Measurements from ENCODE around the gene CENPS. TPM values are rescaled to one million over a fixed set of nuclear protein-coding genes. Genes with fewer than 3 reads are reported as not detected.

Gene CENPS
- total and polyA plus RNA-seq, 9 of the 15 experiments (the other 6 are each of a cell fraction or from before 2014, with no cell fraction given), result 10.2 to 36.0 (median 26.0) TPM

DNA sequence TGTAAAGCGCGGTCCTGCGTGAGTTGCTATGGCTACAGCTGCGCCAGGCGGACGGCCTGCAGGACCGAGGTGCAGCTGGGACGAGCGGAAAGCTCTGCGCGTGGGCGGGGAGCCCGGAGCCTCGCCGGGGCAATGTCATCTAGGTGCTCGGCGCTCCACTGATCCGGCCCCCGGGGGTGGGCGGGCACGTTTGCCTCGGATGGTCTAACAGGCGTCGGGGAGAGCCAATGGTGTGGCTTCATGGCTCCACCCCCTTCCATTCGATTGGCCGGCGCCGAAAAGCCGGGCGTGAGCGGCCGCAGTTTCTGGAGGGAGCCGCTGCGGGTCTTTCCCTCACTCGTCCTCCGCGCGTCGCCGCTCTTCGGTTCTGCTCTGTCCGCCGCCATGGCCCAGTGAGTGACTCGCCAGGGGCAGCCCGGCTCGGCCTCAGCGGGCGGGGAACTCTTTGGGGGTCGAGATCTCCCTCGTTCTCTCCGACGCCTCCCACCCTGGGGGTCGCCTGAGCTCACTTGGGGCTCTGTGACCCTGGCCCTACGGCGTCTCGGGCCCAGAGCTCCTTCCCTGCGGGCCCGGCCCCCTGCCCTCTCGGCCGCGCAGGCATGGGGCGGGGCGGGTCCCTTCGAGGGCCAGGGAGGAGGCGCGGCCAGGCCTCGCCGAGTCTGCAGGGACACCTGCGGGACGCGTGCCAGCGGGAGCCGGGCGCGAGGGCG is 31.3 kb upstream of the CENPS start, which contains the start of gene PGD (continued):
- TF ChIP-seq, protein P1, sequence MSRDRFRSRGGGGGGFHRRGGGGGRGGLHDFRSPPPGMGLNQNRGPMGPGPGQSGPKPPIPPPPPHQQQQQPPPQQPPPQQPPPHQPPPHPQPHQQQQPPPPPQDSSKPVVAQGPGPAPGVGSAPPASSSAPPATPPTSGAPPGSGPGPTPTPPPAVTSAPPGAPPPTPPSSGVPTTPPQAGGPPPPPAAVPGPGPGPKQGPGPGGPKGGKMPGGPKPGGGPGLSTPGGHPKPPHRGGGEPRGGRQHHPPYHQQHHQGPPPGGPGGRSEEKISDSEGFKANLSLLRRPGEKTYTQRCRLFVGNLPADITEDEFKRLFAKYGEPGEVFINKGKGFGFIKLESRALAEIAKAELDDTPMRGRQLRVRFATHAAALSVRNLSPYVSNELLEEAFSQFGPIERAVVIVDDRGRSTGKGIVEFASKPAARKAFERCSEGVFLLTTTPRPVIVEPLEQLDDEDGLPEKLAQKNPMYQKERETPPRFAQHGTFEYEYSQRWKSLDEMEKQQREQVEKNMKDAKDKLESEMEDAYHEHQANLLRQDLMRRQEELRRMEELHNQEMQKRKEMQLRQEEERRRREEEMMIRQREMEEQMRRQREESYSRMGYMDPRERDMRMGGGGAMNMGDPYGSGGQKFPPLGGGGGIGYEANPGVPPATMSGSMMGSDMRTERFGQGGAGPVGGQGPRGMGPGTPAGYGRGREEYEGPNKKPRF (IDR thresholded peaks at IDR 0.05; ENCODE audit: low read depth, low read length), result no peak
- TF ChIP-seq RBM14 (IDR thresholded peaks at IDR 0.05; ENCODE audit: borderline replicate concordance, insufficient read depth, low read depth, low read length) (no peak), ZNF165 (CRISPR knock-in tag; IDR thresholded peaks at IDR 0.05; ENCODE audit: borderline replicate concordance) (no peak), POLR3A (IDR thresholded peaks at IDR 0.05; ENCODE audit: borderline replicate concordance, extremely low read depth, insufficient read depth, insufficient read length) (no peak), ZNF347 (CRISPR knock-in tag; IDR thresholded peaks at IDR 0.05; ENCODE audit: low read depth) (no peak), ZNF445 (CRISPR knock-in tag; IDR thresholded peaks at IDR 0.05; ENCODE audit: low read depth) (no peak), ZNF764 (CRISPR knock-in tag; IDR thresholded peaks at IDR 0.05; ENCODE audit: low read depth) (no peak), ZBTB1 (CRISPR knock-in tag; IDR thresholded peaks at IDR 0.05; ENCODE audit: borderline replicate concordance, low read depth) (peak; percentile 57; the same call in 1 of the 2 replicates), TEAD2 (tag; IDR thresholded peaks at IDR 0.05) (no peak), TAF9B (IDR thresholded peaks at IDR 0.05; ENCODE audit: partially characterized antibody) (peak; percentile 91), ZNF232 (CRISPR knock-in tag; IDR thresholded peaks at IDR 0.05) (no peak), DMBX1 (CRISPR knock-in tag; IDR thresholded peaks at IDR 0.05; ENCODE audit: borderline replicate concordance) (no peak), POLR2H (tag; IDR thresholded peaks at IDR 0.05; ENCODE audit: low read depth) (peak; percentile 81), ZC3H4 (CRISPR knock-in tag; IDR thresholded peaks at IDR 0.05; ENCODE audit: borderline replicate concordance) (no peak; the same call in 1 of the 2 replicates), RAD51 (IDR thresholded peaks at IDR 0.05; ENCODE audit: borderline replicate concordance, low read depth) (peak; percentile 14; the same call in 1 of the 2 replicates), PHB2 (IDR thresholded peaks at IDR 0.05; ENCODE audit: low read depth) (no peak), PURB (CRISPR knock-in tag; IDR thresholded peaks at IDR 0.05; ENCODE audit: low read depth) (no peak), ZNF121 (CRISPR knock-in tag; conservative IDR thresholded peaks at IDR 0.05) (no peak), TAL1 (IDR thresholded peaks at IDR 0.05) (no peak)
- TF ChIP-seq, protein P2, sequence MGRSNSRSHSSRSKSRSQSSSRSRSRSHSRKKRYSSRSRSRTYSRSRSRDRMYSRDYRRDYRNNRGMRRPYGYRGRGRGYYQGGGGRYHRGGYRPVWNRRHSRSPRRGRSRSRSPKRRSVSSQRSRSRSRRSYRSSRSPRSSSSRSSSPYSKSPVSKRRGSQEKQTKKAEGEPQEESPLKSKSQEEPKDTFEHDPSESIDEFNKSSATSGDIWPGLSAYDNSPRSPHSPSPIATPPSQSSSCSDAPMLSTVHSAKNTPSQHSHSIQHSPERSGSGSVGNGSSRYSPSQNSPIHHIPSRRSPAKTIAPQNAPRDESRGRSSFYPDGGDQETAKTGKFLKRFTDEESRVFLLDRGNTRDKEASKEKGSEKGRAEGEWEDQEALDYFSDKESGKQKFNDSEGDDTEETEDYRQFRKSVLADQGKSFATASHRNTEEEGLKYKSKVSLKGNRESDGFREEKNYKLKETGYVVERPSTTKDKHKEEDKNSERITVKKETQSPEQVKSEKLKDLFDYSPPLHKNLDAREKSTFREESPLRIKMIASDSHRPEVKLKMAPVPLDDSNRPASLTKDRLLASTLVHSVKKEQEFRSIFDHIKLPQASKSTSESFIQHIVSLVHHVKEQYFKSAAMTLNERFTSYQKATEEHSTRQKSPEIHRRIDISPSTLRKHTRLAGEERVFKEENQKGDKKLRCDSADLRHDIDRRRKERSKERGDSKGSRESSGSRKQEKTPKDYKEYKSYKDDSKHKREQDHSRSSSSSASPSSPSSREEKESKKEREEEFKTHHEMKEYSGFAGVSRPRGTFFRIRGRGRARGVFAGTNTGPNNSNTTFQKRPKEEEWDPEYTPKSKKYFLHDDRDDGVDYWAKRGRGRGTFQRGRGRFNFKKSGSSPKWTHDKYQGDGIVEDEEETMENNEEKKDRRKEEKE (IDR thresholded peaks at IDR 0.05; ENCODE audit: borderline replicate concordance in 1 of 2, control insufficient read depth in 1 of 2, low read depth in 2 of 2, low read length in 1 of 2), result no peak
- TF ChIP-seq, protein P3, sequence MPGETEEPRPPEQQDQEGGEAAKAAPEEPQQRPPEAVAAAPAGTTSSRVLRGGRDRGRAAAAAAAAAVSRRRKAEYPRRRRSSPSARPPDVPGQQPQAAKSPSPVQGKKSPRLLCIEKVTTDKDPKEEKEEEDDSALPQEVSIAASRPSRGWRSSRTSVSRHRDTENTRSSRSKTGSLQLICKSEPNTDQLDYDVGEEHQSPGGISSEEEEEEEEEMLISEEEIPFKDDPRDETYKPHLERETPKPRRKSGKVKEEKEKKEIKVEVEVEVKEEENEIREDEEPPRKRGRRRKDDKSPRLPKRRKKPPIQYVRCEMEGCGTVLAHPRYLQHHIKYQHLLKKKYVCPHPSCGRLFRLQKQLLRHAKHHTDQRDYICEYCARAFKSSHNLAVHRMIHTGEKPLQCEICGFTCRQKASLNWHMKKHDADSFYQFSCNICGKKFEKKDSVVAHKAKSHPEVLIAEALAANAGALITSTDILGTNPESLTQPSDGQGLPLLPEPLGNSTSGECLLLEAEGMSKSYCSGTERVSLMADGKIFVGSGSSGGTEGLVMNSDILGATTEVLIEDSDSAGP (CRISPR knock-in tag; IDR thresholded peaks at IDR 0.05), result no peak

Data from K562 (cell line).